GM21723 (cell line): ENCODE data around the gene HEMK1.

Experiments
- ATAC-seq: cut with Tn5 transposase; IDR thresholded peaks from one replicate; pipeline ENCODE4 v1.9.1; 2021; ENCODE audit warnings: mild to moderate bottlenecking, moderate library complexity; ENCODE audit not compliant: unreplicated experiment

The HEMK1 gene

GRCh38 chr3:50599115-50599715 lies 29.9 kb downstream of the HEMK1 start:
- ATAC-seq: no peak

- no peak for ATAC-seq
These were observed 30.4 kb downstream of the HEMK1 start for GRCh38 chr3:50599716-50600118.

- ATAC-seq: no peak
These were observed 30.9 kb downstream of the HEMK1 start for GRCh38 chr3:50600141-50600753.

- ATAC-seq: no peak
These were observed 31.7 kb downstream of the HEMK1 start for GRCh38 chr3:50600841-50601591.

DNA sequence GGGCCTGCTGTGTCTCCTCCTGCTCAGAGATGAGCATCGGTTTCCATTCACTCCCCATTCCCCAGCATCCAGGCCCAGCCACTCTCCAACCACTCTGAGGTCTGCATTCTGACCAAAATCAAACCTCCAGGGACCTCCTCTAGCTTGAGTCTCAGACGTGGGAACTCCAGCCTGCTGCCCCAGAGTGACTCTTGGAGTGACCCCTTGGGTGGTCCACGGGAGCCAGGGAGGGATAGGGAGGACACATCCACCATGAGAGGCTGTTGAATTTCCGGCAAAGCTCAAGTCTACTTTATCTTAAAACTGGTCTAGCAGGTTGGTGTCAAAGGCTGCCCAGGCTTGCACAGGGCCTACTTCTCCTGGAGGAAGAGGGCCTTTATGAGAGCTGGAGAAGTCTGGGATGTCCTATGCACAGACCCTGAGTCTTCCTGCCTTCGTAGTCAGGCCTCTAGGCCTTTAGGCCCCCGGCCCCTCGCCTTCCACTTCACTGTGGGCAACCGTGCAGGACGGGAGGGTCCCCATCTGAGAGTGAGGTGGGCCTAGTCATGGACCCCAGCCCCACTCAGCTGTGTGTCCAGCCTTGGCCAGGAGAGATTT lies 33.4 kb downstream of the HEMK1 start:
- no peak for ATAC-seq

- no peak for ATAC-seq
These were observed 34.2 kb downstream of the HEMK1 start for GRCh38 chr3:50603261-50604109.

- no peak for ATAC-seq
These were observed 34.8 kb downstream of the HEMK1 start for GRCh38 chr3:50604110-50604621.

- ATAC-seq: no peak
These were observed 35.6 kb downstream of the HEMK1 start for GRCh38 chr3:50604628-50605588.

DNA sequence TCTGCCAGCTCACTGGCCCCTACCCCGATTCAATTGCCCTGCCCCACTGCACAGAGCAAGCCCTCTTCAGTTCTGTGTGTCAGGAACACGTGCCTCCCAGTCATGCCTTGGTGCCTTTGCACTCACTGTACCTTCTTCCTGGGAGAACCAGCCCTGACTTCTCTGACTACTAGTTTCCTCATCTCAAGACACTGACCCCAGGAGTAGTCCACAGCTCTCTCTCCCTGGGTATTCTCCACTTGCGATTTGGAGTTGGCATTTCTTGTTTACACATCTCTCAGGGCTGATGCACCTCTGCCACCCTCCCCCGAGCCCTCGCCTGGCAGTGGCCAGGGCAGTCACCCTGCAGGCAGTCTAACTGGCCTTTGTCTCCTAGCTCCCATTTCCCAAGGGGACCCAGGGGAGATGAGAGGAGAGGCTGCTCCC lies 36.6 kb downstream of the HEMK1 start:
- ATAC-seq: no peak

GRCh38 chr3:50606596-50606995 lies 37.3 kb downstream of the HEMK1 start:
- ATAC-seq: no peak

- no peak for ATAC-seq
These were observed 38.2 kb downstream of the HEMK1 start for GRCh38 chr3:50607271-50608091.

GRCh38 chr3:50608278-50608677 lies 39.0 kb downstream of the HEMK1 start:
- ATAC-seq: no peak

DNA sequence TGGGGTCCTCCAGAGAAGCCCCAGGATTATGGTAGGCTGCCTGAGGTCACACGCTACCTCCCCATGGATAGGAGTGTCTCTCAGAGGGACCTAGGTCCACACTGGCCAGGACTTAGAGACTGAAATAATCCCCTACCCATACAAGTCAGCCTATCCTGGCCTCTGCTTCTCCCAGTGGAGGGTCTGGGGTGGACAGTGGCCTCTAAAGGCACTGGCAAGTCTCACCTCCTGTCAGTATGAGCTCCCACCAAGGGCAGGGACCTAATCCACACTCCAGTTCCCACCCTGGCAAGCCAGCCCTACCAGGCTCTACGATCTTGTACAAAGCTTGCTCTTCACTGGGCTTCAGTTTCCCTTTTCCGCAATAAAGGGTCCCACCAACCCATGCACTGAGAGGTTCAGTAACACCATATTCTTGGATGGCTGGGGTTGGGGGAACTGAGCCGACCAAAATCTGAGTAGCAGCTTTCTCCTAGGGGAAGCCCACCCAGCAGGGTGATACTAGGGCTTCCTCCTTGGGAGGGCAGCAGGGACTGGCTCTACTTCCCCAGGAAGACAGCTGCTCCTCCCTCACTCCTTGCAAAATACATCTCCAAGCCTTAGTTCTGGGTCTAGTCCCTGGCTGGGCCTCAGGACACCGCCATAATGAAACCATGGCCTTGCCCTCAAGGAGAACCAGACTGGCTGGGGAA lies 39.9 kb downstream of the HEMK1 start:
- ATAC-seq: no peak

DNA sequence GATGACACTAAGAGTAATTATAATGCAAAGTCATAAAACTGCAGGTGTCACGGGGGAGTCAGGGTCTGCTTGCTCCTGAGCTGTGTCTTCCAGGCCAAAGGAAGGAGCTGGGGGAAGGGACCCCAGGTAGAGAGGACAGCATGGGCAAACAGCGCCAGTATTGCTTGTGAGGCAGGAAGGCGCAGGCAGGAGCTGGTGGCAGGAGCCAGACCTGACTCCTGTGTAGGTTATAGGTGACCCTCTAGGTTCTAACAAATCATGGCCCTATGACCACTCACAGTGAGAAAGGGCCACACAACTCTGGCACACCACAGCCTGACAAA lies 40.4 kb downstream of the HEMK1 start:
- no peak for ATAC-seq

DNA sequence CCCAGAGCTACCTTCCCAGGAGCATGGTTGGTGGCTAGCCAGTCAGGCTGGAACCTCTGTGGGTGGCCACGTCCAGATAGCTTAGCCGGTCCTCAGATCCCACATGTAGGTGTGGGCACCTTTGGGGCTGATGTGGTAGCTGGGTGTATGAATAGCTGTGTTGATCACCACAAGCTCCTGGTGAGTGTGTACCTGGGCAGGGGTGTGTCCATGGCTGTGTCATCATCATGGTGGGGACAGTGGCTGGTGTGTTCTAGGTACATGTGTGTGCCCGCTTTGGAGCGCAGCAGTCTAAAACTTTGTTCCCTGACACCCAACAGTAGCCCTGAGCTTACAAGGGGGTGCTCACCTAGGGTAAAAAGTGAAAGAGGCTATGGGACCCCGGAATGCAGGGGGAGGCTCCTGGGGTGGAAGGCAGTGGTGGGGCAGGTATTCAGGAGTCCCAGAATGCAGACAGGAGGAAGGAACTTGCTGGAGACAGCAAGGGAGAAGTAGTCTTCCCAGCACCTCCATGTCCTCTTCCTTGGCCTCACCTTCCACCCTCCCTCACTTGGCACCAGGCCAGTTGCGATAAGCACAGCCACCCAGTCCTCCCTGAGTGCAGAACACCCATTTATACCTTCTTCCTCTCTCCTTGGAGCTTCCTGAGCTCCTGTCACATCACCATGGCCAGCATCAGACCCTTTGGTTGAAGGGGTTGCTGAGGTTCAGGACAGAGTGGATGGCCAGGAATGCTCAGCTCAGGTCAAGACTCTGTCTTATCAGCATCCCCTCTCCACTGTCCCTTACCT lies 41.1 kb downstream of the HEMK1 start:
- ATAC-seq: no peak

DNA sequence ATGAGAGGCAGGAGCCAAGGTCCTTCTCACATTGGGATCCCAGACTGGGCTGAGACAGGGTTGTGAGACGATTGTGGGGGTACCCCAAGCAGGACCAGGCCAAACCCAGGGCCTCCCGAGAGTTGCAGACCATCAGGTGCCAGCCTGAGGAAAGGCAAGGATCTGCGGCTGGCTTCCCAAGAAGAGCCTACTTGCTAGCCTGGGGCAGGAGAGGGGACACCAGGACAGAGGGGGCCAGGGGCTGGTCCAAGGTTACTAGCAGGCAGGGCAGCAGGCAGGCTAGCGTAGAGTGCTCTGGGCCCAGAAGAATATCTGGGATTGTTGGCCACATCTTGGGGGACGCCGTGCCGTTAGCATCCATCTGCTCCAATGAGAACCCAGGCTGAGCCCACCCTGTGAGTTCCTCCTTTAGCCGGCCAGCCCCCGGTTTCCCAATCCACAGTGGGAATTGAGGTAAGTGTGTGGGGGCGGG lies 41.7 kb downstream of the HEMK1 start:
- ATAC-seq: no peak

- peak; percentile 76 for ATAC-seq
These were observed 42.3 kb downstream of the HEMK1 start, which contains the start of gene CISH for GRCh38 chr3:50611464-50612233. Gene CISH (minus strand): TSS chr3:50611774. CDS start chr3:50611650, 124 bp downstream.
